ENCODE data around the gene CHN2.
A peak's percentile ranks its signal among the peaks of the same experiment; 100 is the strongest.

Gene CHN2

GRCh38 chr7:29434380-29434768, 239.8 kb downstream of the CHN2 start:
- no peak overlapping the region for H3K23ac ChIP-seq (ENCODE audit: low read length)
- no peak overlapping the region for H3K27ac ChIP-seq (ENCODE audit: low read depth, low read length)
- H4K5ac ChIP-seq (ENCODE audit: low read length) = no peak overlapping the region
- H3K18ac ChIP-seq (ENCODE audit: low read length) = no peak overlapping the region
- DNase-seq = peak; percentile 16
- H2BK5ac ChIP-seq (ENCODE audit: low read length) = no peak overlapping the region
- WGBS (ENCODE audit: extremely low coverage, insufficient coverage, low lambda C conversion rate) = no CpG with 5 or more reads among the region's 2 CpGs
- H3K4me3 ChIP-seq (ENCODE audit: low read length) = no peak overlapping the region
- no peak overlapping the region for H4K8ac ChIP-seq (ENCODE audit: low read depth, low read length)
- no peak overlapping the region for H2BK120ac ChIP-seq (ENCODE audit: low read depth, low read length)
- H2AK5ac ChIP-seq (ENCODE audit: low read length) = no peak overlapping the region
- H3K27me3 ChIP-seq (ENCODE audit: insufficient read depth, low read length, poor library complexity) = no peaks in the 10 kb centered on the region
- H3K79me2 ChIP-seq (ENCODE audit: control insufficient read depth, insufficient read depth, low read length) = no peaks in the 10 kb centered on the region
- no peak overlapping the region for H3K4ac ChIP-seq (ENCODE audit: low read depth, low read length)
- no peaks in the 10 kb centered on the region for H3K36me3 ChIP-seq (ENCODE audit: control insufficient read depth, insufficient read depth, low read length)
- H3K79me1 ChIP-seq (ENCODE audit: low read length) = no peaks in the 10 kb centered on the region
- no peak overlapping the region for H3K4me2 ChIP-seq (ENCODE audit: low read length)
- H2BK15ac ChIP-seq (replicated peaks; ENCODE audit: low read depth) = no peak overlapping the region
- no peak overlapping the region for H3K56ac ChIP-seq (ENCODE audit: low read length)
- H3K4me1 ChIP-seq (ENCODE audit: control insufficient read depth, low read depth, low read length) = no peaks in the 10 kb centered on the region
- H3K9ac ChIP-seq (ENCODE audit: low read length) = no peak overlapping the region

GRCh38 chr7:29435167-29435566, 240.6 kb downstream of the CHN2 start:
- DNase-seq = no peak
- Histone ChIP-seq H3K27ac (ENCODE audit: low read depth, low read length) (no peak overlapping the region), H3K23ac (ENCODE audit: low read length) (no peak overlapping the region)

DNA sequence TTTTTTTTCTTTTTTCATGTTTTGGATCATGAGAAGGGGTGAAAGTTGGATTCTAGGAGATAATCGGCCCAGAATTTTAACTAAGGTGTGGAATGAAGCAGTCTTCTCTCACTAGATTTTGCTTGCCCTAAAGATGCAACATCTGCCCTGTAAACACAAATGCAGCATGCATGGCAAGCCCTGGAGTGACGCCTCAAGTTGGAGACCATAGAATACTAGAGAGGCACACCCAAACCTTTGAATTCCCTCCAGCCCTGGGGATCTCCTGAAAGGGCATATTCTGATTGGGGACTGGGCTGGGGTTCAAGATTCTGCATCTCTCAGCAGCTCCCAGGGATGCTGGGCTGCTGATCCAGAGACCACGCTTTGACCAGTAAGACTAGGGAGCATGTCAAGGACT, 241.3 kb downstream of the CHN2 start:
- Histone ChIP-seq H3K4me2 (ENCODE audit: low read length) (no peak overlapping the region), H3K23ac (ENCODE audit: low read length) (no peak overlapping the region), H2BK15ac (replicated peaks; ENCODE audit: low read depth) (no peak overlapping the region), H3K4ac (ENCODE audit: low read depth, low read length) (no peak overlapping the region), H4K5ac (ENCODE audit: low read length) (no peak overlapping the region), H3K27me3 (ENCODE audit: insufficient read depth, low read length, poor library complexity) (no peaks in the 10 kb centered on the region), H3K18ac (ENCODE audit: low read length) (no peak overlapping the region), H3K36me3 (ENCODE audit: control insufficient read depth, insufficient read depth, low read length) (no peaks in the 10 kb centered on the region), H3K79me1 (ENCODE audit: low read length) (no peaks in the 10 kb centered on the region), H2BK120ac (ENCODE audit: low read depth, low read length) (no peak overlapping the region), H2AK5ac (ENCODE audit: low read length) (no peak overlapping the region), H3K9ac (ENCODE audit: low read length) (no peak overlapping the region), H2BK5ac (ENCODE audit: low read length) (no peak overlapping the region), H3K4me1 (ENCODE audit: control insufficient read depth, low read depth, low read length) (no peaks in the 10 kb centered on the region), H4K8ac (ENCODE audit: low read depth, low read length) (no peak overlapping the region), H3K56ac (ENCODE audit: low read length) (no peak overlapping the region), H3K4me3 (ENCODE audit: low read length) (no peak overlapping the region), H3K27ac (ENCODE audit: low read depth, low read length) (no peak overlapping the region), H3K79me2 (ENCODE audit: control insufficient read depth, insufficient read depth, low read length) (no peaks in the 10 kb centered on the region)
- no peak for DNase-seq
- no CpG with 5 or more reads among the region's 3 CpGs for WGBS (ENCODE audit: extremely low coverage, insufficient coverage, low lambda C conversion rate)

More at GRCh38 chr7:29435167-29435566, 240.6 kb downstream of the CHN2 start:
- Histone ChIP-seq H4K8ac (ENCODE audit: low read depth, low read length) (no peak overlapping the region), H2BK5ac (ENCODE audit: low read length) (no peak overlapping the region), H3K36me3 (ENCODE audit: control insufficient read depth, insufficient read depth, low read length) (no peaks in the 10 kb centered on the region), H3K4me3 (ENCODE audit: low read length) (no peak overlapping the region), H3K27me3 (ENCODE audit: insufficient read depth, low read length, poor library complexity) (no peaks in the 10 kb centered on the region), H2AK5ac (ENCODE audit: low read length) (no peak overlapping the region), H3K4ac (ENCODE audit: low read depth, low read length) (no peak overlapping the region), H4K5ac (ENCODE audit: low read length) (no peak overlapping the region), H3K4me1 (ENCODE audit: control insufficient read depth, low read depth, low read length) (no peaks in the 10 kb centered on the region), H3K56ac (ENCODE audit: low read length) (no peak overlapping the region), H3K18ac (ENCODE audit: low read length) (no peak overlapping the region), H3K4me2 (ENCODE audit: low read length) (no peak overlapping the region), H3K79me2 (ENCODE audit: control insufficient read depth, insufficient read depth, low read length) (no peaks in the 10 kb centered on the region), H3K9ac (ENCODE audit: low read length) (no peak overlapping the region), H3K79me1 (ENCODE audit: low read length) (no peaks in the 10 kb centered on the region), H2BK15ac (replicated peaks; ENCODE audit: low read depth) (no peak overlapping the region), H2BK120ac (ENCODE audit: low read depth, low read length) (no peak overlapping the region)

DNA sequence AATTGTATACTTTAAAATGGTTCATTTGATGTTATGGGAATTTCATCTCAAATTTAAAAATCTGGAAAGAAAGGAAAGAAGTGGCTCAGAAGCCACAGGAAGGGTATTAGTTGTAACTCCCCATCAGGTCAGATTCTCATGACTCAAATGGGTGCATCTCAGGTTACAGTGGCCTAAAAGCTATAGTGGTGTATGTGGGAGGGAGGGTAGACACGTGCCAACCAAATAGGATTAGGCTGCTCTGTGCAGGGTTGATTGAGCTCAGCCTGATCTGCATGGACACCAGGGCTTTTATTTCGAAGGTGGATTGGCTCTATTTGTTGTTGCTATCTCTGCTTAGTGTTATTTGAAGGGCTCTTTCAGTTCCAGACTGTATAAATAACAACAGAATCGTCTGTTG, 247.6 kb downstream of the CHN2 start:
- Histone ChIP-seq H4K8ac (ENCODE audit: low read depth, low read length) (no peak overlapping the region), H2BK5ac (ENCODE audit: low read length) (no peak overlapping the region), H3K23ac (ENCODE audit: low read length) (no peak overlapping the region), H3K9ac (ENCODE audit: low read length) (no peak overlapping the region), H3K4ac (ENCODE audit: low read depth, low read length) (no peak overlapping the region), H2BK120ac (ENCODE audit: low read depth, low read length) (no peak overlapping the region), H3K4me3 (ENCODE audit: low read length) (no peak overlapping the region), H3K18ac (ENCODE audit: low read length) (no peak overlapping the region), H3K4me2 (ENCODE audit: low read length) (no peak overlapping the region), H2AK5ac (ENCODE audit: low read length) (no peak overlapping the region), H3K79me2 (ENCODE audit: control insufficient read depth, insufficient read depth, low read length) (no peaks in the 10 kb centered on the region), H3K27me3 (ENCODE audit: insufficient read depth, low read length, poor library complexity) (no peaks in the 10 kb centered on the region), H3K56ac (ENCODE audit: low read length) (no peak overlapping the region), H3K4me1 (ENCODE audit: control insufficient read depth, low read depth, low read length) (peaks cover 6% of the 10 kb centered on the region), H2BK15ac (replicated peaks; ENCODE audit: low read depth) (no peak overlapping the region), H3K27ac (ENCODE audit: low read depth, low read length) (no peak overlapping the region), H4K5ac (ENCODE audit: low read length) (no peak overlapping the region), H3K79me1 (ENCODE audit: low read length) (no peaks in the 10 kb centered on the region), H3K36me3 (ENCODE audit: control insufficient read depth, insufficient read depth, low read length) (no peaks in the 10 kb centered on the region)
- peak; percentile 85 for DNase-seq
- no CpG with 5 or more reads among the region's 3 CpGs for WGBS (ENCODE audit: extremely low coverage, insufficient coverage, low lambda C conversion rate)

- Histone ChIP-seq H3K4me1 (ENCODE audit: control insufficient read depth, low read depth, low read length) (peaks cover 6% of the 10 kb centered on the region), H3K4me3 (ENCODE audit: low read length) (no peak overlapping the region), H3K79me2 (ENCODE audit: control insufficient read depth, insufficient read depth, low read length) (no peaks in the 10 kb centered on the region), H2BK5ac (ENCODE audit: low read length) (no peak overlapping the region), H4K5ac (ENCODE audit: low read length) (no peak overlapping the region), H3K9ac (ENCODE audit: low read length) (no peak overlapping the region), H3K27me3 (ENCODE audit: insufficient read depth, low read length, poor library complexity) (no peaks in the 10 kb centered on the region), H3K18ac (ENCODE audit: low read length) (no peak overlapping the region), H4K8ac (ENCODE audit: low read depth, low read length) (no peak overlapping the region), H2AK5ac (ENCODE audit: low read length) (no peak overlapping the region), H2BK120ac (ENCODE audit: low read depth, low read length) (no peak overlapping the region), H3K23ac (ENCODE audit: low read length) (no peak overlapping the region), H3K79me1 (ENCODE audit: low read length) (no peaks in the 10 kb centered on the region), H3K4ac (ENCODE audit: low read depth, low read length) (no peak overlapping the region), H3K4me2 (ENCODE audit: low read length) (no peak overlapping the region), H3K27ac (ENCODE audit: low read depth, low read length) (no peak overlapping the region), H2BK15ac (replicated peaks; ENCODE audit: low read depth) (no peak overlapping the region), H3K36me3 (ENCODE audit: control insufficient read depth, insufficient read depth, low read length) (no peaks in the 10 kb centered on the region), H3K56ac (ENCODE audit: low read length) (no peak overlapping the region)
- peak; percentile 42 for DNase-seq
- no CpG with 5 or more reads among the region's 1 CpG for WGBS (ENCODE audit: extremely low coverage, insufficient coverage, low lambda C conversion rate)
These were observed 249.0 kb downstream of the CHN2 start for GRCh38 chr7:29443552-29443951.

GRCh38 chr7:29444267-29444666, 249.7 kb downstream of the CHN2 start:
- no peak overlapping the region for H4K5ac ChIP-seq (ENCODE audit: low read length)
- H3K4me1 ChIP-seq (ENCODE audit: control insufficient read depth, low read depth, low read length) = peaks cover 6% of the 10 kb centered on the region
- H3K79me2 ChIP-seq (ENCODE audit: control insufficient read depth, insufficient read depth, low read length) = no peaks in the 10 kb centered on the region
- no peak overlapping the region for H2BK15ac ChIP-seq (replicated peaks; ENCODE audit: low read depth)
- H3K27ac ChIP-seq (ENCODE audit: low read depth, low read length) = no peak overlapping the region
- no peak overlapping the region for H3K23ac ChIP-seq (ENCODE audit: low read length)
- no peak overlapping the region for H2BK5ac ChIP-seq (ENCODE audit: low read length)
- H3K36me3 ChIP-seq (ENCODE audit: control insufficient read depth, insufficient read depth, low read length) = no peaks in the 10 kb centered on the region
- H3K9ac ChIP-seq (ENCODE audit: low read length) = no peak overlapping the region
- no peak for DNase-seq
- H3K27me3 ChIP-seq (ENCODE audit: insufficient read depth, low read length, poor library complexity) = no peaks in the 10 kb centered on the region
- H2AK5ac ChIP-seq (ENCODE audit: low read length) = no peak overlapping the region
- H3K4me3 ChIP-seq (ENCODE audit: low read length) = no peak overlapping the region
- no peaks in the 10 kb centered on the region for H3K79me1 ChIP-seq (ENCODE audit: low read length)
- no peak overlapping the region for H3K4ac ChIP-seq (ENCODE audit: low read depth, low read length)
- no peak overlapping the region for H4K8ac ChIP-seq (ENCODE audit: low read depth, low read length)
- no peak overlapping the region for H2BK120ac ChIP-seq (ENCODE audit: low read depth, low read length)
- WGBS (ENCODE audit: extremely low coverage, insufficient coverage, low lambda C conversion rate) = no CpG with 5 or more reads among the region's 3 CpGs
- no peak overlapping the region for H3K18ac ChIP-seq (ENCODE audit: low read length)
- H3K56ac ChIP-seq (ENCODE audit: low read length) = no peak overlapping the region
- H3K4me2 ChIP-seq (ENCODE audit: low read length) = no peak overlapping the region

Measured in mesendoderm (in vitro differentiated cells).